ENCODE measurements around the gene AGO4.
"Not testable (repeated sequence)": the region's sequence is repeated elsewhere in the genome, so short reads cannot be mapped to it uniquely, and the experiment has no call there.

The AGO4 gene

DNA sequence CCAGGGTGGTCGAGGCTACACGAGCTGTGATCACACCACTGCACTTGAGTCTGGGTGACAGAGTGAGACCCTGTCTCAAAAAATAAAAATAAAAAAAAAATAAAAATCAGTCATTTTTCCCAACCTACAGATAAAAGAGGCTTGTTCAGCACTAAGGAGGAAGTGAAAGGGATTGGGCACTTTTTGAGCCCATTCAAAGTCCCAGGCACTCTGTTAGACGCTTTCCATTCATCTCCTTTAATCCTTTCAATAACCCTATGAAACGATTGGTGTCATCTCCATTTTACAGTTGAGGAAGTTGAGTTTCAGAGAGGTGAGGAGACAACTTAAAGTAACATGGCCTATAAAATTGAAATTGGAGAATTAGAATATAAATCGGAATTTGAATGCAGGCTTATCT lies 10.4 kb upstream of the AGO4 start:
- TF ChIP-seq, protein P1, sequence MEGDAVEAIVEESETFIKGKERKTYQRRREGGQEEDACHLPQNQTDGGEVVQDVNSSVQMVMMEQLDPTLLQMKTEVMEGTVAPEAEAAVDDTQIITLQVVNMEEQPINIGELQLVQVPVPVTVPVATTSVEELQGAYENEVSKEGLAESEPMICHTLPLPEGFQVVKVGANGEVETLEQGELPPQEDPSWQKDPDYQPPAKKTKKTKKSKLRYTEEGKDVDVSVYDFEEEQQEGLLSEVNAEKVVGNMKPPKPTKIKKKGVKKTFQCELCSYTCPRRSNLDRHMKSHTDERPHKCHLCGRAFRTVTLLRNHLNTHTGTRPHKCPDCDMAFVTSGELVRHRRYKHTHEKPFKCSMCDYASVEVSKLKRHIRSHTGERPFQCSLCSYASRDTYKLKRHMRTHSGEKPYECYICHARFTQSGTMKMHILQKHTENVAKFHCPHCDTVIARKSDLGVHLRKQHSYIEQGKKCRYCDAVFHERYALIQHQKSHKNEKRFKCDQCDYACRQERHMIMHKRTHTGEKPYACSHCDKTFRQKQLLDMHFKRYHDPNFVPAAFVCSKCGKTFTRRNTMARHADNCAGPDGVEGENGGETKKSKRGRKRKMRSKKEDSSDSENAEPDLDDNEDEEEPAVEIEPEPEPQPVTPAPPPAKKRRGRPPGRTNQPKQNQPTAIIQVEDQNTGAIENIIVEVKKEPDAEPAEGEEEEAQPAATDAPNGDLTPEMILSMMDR (IDR thresholded peaks at IDR 0.05; ENCODE audit: low read length, missing control alignments): no peak
- H3K4me3 ChIP-seq (replicated peaks; ENCODE audit: low read depth, low read length): no peak overlapping the region
- DNase-seq (ENCODE audit: low read depth): no peak

DNA sequence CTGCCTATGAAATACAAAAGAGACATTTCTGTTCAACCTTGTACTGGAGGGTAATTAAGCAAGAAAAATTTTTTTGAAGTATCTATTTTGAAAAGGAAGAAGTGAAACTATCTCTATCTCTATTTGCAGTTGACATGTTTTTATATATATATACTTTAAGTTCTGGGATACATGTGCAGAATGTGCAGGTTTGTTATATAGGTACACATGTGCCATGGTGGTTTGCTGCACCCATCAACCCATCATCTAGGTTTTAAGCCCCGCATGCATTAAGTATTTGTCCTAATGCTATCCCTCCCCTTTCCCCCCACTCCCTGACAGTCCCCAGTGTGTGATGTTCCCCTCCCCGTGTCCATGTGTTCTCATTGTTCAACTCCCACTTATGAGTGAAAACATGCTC lies 9.8 kb upstream of the AGO4 start:
- not testable (repeated sequence) for H3K4me3 ChIP-seq (replicated peaks; ENCODE audit: low read depth, low read length); DNase-seq (ENCODE audit: low read depth)

DNA sequence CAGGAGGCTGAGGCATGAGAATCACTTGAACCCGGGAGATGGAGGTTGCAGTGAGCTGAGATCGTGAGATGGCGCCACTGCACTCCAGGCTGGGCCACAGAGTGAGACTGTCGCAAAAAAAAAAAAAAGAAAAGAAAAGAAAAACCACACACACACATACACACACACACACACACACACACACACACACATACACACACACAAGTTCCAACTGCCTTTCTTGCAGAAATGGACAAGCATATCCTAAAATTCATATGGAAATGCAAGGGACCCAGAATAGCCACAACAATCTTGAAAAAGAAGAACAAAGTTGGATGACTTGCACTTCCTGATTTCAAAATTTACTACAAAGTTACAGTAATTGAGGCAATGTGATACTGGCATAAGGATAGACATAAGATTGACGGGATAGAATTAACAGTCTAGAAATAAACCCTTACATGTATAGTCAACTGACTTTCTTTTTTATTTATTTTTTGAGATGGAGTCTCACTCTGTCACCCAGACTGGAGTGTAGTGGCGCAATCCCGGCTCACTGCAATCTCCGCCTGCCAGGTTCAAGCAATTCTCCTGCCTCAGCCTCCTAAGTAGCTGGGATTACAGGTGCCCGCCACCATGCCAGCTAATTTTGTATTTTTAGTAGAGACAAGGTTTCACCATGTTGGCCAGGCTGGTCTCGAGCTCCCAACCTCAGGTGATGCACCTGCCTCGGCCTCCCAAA lies 7.5 kb upstream of the AGO4 start:
- not testable (repeated sequence) for DNase-seq (ENCODE audit: low read depth); H3K4me3 ChIP-seq (replicated peaks; ENCODE audit: low read depth, low read length)

DNA sequence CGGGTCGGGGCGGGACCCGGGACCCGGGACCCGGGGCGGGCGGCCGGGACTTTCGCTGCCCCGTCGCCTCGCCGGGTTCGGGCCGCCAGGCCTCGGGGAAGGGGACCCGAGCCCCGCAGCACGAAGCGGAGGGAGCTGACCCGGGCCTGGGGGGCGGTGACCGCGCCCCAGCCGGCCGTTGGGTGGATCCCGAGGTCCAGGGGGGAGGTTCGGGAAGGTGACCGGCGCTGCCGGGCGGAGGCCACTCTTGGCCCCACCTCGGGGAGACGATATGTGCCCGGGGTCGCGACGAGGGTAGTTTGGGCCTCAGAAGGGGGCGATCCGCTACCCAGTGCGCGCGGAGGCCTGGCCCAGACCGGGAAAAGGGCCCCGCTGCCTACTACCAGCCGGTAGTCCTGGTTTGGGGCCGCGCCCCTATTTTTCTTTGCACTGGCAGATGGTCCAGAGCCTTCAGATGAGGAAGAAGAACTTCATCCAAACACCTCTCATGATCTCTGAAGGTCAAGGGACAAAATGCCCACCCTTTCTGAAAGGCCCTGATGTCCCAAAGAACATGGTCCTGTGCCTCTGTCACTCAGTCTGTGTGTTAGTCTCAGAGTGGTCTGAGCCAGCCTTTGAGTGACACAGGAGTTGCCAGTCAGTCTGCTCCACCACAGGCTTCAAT lies 766 bp downstream of the AGO4 start:
- TF ChIP-seq, protein P1 (IDR thresholded peaks at IDR 0.05; ENCODE audit: low read length, missing control alignments): no peak
- peak overlapping the region; percentile 76 for H3K4me3 ChIP-seq (replicated peaks; ENCODE audit: low read depth, low read length)
- DNase-seq (ENCODE audit: low read depth): no peak

DNA sequence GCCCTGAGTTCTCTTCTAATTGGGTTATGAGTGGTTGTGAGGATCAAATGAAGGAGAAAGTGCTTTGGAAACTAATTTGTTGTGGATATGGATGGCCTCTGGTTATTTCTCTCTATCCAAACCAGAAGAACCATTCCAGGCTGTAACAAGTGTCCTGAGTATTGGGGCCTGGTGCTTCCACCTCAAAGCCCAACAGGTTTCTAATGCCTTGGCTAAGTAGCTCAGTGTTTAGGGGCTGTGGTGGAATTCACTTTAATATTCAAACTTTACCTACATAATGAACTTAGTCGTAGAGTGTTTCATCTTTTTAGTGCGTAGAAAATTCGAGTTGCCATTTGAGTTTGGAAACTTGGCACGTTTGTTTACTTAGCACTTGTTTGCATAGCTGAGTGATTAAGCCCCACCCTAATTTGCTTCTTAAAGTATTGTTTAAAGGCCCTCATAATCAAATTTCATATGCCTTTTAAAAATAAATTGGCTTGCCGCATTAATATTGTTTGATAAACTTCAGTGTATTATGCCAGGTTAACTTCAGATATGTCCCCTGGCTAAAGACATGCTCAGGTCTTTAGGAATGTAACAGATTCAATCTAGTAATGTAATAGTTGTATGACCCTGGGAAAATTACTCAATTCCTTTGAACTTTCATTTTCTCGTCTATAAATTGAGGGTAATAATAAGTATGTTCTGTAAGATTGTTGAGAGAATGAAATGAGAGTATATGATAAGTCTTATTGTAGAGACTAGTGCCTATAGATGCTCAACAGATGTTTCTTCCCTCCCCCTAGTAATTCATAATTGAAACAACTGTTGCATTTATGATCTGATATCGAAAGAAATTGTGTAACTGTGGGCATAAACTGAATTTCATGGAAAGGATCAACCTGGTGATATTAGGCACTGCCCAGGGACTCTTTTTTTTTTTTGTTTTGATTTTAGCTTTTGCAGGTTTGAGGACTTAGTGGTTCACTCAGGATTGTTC lies 1.6 kb downstream of the AGO4 start:
- DNase-seq (ENCODE audit: low read depth): no peak
- peak overlapping the region; percentile 76 for H3K4me3 ChIP-seq (replicated peaks; ENCODE audit: low read depth, low read length)
- TF ChIP-seq, protein P1 (IDR thresholded peaks at IDR 0.05; ENCODE audit: low read length, missing control alignments): no peak

DNA sequence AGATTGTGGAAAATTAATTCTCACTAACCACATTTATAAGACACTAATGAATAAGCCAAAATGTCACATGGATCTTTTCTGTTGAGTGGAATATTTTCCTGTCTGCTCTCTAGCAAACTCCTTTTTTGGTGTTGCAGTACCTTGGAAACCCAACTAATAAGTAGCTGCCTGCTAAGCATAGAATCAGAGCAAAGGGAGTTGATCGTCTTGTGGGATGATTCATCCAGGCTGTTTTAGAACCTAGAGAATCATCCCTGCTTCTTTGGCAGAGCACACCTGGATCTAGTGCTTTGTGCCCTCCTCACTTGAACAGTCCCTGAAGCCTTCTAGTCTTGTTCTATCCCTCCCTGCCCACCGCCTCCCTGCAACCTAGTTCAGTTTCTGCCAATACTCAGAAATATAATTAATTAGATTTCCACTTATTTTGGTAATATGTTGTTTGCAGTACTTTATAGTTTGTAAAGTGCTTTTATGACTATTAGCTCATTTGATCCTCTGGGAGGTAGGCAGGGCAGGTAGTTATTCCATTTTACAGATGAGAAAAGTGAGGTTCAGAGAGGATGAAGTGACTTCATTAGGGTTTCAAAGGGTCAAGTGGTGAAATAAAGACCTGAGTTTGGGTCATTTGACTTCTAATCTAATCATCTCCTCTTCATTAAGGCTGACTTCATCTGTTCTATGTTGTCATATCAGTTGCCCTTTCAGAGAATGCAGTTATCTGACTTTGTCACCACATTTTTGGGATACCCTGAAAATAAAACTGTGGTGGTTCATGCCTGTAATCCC lies 2.5 kb downstream of the AGO4 start:
- H3K4me3 ChIP-seq (replicated peaks; ENCODE audit: low read depth, low read length): no peak overlapping the region
- peak; percentile 35 for DNase-seq (ENCODE audit: low read depth)
- TF ChIP-seq, protein P1 (IDR thresholded peaks at IDR 0.05; ENCODE audit: low read length, missing control alignments): no peak

DNA sequence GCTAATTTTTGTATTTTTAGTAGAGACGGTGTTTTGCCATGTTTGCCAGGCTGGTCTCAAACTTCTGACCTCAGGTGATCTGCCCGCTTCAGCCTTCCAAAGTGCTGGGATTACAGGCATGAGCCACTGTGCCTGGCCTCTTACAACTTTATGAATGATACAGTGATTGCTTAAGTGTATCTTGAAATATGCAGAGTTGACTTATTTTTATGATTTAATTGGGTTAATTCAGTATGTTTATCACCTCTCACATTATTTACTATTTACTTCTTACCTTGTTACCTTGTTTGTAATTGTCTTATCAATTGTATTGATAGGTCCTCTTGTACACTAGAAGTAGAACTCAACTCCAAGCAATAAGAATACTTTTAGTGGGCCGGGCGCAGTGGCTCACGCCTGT lies 4.9 kb downstream of the AGO4 start:
- not testable (repeated sequence) for DNase-seq (ENCODE audit: low read depth); H3K4me3 ChIP-seq (replicated peaks; ENCODE audit: low read depth, low read length)

DNA sequence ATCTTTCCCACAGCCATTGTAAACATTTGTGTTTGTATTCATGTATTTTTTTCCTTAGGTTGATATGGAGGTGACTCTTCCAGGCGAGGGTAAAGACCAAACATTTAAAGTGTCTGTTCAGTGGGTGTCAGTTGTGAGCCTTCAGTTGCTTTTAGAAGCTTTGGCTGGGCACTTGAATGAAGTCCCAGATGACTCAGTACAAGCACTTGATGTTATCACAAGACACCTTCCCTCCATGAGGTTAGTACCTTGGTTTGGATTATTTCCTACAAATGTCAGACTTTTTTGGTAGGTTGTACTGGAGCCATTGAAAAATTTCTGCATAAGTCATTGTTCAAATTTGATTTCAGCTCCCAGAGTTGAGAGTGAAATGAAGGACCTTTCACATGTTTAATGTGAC lies 17.4 kb downstream of the AGO4 start:
- no peak for DNase-seq (ENCODE audit: low read depth)
- TF ChIP-seq, protein P1 (IDR thresholded peaks at IDR 0.05; ENCODE audit: low read length, missing control alignments): no peak
- no peak overlapping the region for H3K4me3 ChIP-seq (replicated peaks; ENCODE audit: low read depth, low read length)

All from fibroblast of pulmonary artery (primary cell).